HG03439 (cell line): ENCODE measurements around the gene REXO4.
"Not testable (repeated sequence)": the region's sequence is repeated elsewhere in the genome, so short reads cannot be mapped to it uniquely, and the experiment has no call there.

ENCODE experiments used
- ATAC-seq: cut with Tn5 transposase; IDR thresholded peaks from one replicate; pipeline ENCODE4 v1.9.1; 2021; ENCODE audit warnings: mild to moderate bottlenecking, moderate library complexity; ENCODE audit not compliant: unreplicated experiment

REXO4 gene

DNA sequence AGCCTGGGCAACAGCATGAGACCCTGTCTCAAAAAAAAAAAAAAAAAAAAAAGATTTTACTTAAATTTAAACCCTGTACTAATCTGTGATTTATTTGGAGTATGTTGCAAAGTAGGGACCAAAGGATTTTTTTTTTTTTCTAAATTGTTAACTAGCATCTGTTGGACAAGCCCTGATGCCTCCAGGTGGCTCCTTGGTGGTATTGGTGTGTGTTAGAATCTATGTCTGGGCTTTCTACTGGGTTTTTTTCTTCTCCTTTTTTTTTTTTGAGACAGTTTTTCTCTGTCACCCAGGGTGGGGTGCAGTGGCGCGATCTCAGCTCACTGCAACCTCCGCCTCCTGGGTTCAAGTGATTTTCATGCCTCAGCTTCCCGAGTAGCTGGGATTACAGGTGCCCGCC, 34.1 kb upstream of the REXO4 start:
- not testable (repeated sequence) for ATAC-seq

DNA sequence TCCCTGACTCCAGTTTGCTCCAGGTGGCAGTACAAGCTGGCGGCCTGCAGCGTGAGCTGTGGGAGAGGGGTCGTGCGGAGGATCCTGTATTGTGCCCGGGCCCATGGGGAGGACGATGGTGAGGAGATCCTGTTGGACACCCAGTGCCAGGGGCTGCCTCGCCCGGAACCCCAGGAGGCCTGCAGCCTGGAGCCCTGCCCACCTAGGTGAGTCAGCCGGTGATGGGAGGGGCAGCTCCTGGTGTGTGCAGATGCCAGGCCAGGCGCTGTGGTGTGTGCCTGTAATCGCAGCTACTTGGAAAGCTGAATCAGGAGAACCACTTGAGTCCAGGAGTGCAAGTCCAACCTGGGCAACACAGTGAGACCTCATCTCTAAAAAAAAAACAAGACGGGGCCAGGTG, 31.9 kb upstream of the REXO4 start:
- no peak for ATAC-seq

DNA sequence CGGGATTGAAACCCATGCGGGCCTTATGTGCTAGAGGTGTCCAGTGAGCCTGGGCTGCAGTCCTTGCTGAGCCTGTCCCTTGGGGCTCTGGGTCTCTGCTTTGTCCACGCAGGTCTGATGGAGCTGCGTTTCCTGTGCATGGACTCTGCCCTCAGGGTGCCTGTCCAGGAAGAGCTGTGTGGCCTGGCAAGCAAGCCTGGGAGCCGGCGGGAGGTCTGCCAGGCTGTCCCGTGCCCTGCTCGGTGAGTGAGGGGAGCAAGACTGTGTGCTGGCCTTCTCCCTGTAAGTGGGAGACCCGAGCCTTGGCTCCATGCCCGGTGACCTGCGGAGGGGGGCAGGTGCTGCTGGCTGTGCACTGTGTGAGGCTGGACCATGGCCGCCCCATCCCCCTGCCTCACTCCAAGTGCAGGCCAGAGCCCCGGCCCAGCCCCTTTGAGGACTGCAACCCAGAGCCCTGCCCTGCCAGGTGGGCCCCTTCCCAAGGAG, 30.7 kb upstream of the REXO4 start:
- no peak for ATAC-seq

DNA sequence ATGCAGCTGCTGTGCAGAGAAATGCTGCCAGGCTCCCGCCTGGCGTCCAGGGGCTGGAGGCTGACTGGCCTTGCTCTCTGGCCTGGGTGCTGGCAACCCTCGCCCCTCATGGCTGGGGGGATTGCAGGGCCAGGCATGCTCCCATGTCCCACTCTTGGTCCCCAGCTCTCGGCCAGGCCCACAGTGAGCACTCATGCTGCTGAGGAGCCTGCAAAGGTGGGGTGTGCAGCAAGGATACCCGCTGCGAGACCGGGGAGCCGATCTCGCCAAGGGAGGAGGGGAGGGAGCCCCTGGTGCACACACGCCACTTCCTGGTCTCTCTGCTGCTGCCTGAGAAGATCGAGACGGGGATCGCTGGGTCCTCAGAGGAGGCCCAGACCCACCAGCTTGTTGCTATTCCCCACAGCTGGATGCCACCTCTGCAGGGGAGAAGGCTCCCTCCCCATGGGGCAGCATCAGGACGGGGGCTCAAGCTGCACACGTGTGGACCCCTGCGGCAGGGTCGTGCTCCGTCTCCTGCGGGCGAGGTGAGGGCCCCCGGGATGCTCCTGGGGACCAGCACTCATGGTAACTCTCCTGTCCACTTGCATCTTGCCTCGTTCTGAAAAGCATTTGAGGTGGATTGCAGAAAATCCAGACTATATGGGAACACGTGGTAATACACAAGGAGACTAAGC, 27.6 kb upstream of the REXO4 start:
- no peak for ATAC-seq

DNA sequence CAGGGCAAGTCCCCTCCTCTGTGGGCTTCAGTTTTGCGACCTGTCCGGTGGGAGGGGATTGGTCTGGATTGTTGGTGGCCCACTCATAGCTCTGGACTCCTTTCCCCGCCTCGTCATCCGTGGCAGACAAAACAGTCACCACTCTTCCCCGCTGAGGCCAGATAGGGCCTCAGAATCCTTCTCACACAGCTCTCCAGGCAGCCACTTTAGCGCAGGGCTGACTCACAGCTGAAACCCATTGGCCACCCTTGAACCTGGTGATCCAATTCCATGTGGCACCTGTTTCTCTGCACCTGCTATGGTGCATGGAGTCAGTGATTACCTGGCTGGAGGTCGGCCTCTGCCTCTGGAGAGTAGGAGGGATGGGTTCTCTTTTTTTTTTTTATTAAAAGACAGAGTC, 26.2 kb upstream of the REXO4 start:
- no peak for ATAC-seq

DNA sequence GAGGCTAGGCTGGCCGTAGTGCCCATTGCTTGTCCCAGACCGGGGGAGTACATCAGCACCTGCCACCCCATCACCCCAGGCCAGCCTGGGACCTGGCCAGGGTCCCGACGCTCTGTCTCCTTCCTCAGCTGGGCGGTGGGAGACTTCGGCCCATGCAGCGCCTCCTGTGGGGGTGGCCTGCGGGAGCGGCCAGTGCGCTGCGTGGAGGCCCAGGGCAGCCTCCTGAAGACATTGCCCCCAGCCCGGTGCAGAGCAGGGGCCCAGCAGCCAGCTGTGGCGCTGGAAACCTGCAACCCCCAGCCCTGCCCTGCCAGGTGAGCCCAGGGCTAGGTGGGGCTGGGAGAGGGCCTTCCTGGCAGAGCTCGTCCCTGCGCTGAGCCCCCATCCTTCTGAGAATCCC, 25.4 kb upstream of the REXO4 start:
- ATAC-seq = no peak

DNA sequence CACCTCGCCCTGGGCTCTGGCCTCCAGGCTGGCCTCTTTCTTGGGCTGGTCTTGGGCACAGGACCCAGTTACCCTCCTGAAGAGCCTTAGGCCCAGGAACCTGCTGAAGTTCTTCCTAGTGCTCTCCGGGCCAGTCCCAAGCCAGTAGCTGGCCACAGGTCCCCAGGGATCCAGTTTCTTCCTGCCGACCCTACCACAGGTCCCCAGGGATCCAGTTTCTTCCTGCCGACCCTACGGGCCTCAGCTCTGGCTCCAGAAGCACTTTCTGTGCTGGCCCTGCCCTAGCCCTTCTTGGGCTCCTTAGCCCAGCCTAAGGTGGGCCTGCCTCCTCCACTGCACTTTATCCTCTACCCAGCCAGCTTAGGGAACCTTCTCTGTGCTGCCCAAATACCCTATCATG, 23.8 kb upstream of the REXO4 start:
- ATAC-seq = no peak

DNA sequence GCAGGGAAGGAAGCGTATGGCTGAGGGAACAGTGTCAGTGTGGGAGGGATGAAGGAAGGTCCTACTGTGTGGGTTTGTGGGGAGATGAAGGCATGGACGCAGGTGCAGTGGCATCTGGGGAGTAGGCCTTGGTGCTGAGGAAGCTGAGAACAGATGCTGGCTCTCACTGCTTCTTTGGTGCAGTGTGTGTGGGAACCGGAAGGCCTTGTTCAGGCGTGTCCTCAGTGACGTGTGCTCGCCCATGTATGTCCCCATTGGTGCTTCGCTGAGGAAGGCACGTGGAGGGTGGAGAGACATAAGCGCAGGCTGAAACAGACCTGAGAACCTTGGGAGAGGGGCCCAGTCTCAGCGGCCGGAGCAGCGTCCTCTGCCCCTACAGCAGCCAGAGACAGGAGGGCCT, 23.1 kb upstream of the REXO4 start:
- ATAC-seq = no peak

DNA sequence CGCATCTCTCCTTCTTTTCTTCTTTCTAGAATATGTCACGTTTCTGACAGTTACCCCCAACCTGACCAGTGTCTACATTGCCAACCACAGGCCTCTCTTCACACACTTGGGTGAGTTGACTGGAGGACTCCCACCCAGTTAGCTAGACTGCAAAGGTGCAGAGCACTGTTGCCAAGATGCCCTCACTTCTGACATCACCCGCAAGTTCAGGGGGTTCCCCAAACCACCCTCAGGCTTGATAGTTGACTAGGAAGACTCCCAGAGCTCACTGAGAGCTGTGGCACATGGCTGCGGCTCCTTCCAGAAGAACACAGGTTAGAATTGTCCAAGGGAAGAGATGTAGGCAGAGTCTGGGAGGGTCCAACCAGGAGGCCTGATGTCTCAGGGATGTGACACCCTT, 21.5 kb upstream of the REXO4 start:
- ATAC-seq = no peak

DNA sequence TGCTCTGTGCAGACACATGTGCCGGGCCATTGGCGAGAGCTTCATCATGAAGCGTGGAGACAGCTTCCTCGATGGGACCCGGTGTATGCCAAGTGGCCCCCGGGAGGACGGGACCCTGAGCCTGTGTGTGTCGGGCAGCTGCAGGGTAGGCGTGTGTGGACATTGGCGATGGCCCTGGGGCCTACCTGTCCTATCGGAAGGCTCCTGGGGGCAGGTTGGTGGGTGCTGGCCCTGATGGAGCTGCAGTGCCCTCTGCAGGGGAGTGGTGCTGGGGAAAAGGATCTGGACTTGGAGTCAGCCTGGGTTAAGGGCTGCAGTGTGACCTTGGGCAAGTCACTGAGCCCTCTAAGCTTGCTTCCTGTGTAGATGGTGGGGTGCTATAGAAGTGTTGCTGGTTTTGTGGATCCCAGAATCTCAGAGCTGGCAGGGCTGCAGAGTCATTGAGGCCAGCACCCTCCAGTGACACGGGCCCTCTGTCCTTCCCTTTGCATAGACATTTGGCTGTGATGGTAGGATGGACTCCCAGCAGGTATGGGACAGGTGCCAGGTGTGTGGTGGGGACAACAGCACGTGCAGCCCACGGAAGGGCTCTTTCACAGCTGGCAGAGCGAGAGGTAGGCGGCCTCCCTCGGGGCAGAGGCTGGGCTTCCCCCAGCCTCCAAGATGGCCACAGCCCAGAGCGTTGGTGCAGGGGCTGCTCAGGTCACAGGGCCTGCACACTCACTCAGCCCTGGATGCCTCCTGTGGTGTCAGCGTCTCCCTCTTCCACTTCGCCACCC, 20.1 kb upstream of the REXO4 start:
- no peak for ATAC-seq

DNA sequence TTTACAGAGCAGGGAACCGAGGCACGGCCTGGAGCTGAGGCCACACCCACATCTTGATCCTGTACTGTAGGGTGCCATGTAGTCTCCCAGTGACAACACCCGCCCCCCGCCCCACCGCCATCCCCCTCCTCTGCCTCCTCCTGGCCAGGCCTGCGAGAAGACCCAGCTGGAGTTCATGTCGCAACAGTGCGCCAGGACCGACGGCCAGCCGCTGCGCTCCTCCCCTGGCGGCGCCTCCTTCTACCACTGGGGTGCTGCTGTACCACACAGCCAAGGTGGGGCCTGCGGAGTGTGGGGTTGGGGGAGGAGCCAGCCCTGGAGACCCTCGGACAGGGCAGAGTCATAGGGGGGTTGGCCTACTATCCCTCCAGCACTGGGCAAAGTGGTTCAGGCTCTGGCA, 18.9 kb upstream of the REXO4 start:
- no peak for ATAC-seq

DNA sequence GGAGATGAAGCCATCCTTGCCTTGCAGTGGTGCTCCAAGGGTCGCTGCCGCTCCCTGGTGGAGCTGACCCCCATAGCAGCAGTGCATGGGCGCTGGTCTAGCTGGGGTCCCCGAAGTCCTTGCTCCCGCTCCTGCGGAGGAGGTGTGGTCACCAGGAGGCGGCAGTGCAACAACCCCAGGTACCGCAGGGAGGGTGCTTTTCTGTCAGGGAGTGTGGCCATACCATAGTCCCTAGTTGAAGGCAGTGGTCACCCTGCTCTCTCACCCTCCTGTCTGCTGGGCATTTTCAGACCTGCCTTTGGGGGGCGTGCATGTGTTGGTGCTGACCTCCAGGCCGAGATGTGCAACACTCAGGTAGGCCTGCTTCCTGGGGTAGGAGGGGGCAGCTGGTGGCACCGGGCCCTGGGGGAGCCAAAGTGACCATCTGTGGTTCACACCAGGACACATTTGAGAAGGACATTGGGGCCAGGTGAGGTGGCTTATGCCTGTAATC, 15.6 kb upstream of the REXO4 start:
- ATAC-seq = no peak

DNA sequence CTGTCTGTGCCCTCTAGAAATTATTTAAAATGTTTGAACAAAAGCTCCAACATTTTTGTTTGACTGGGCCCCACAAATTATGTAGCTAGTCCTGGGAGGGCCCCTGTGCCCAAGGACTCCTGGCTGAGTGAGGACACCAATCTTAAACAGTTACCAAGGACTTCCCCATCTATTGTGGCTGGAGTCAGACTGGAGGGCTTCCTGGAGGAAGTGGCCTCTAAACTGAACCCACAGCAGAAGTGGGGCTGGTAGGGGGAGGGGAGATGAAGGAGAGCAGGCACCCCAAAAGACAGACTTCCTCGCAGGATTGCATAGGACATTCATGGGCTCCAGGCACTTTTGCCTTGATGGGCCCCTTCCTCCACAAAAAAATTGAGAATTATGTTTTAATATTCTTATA, 12.4 kb upstream of the REXO4 start:
- no peak for ATAC-seq

DNA sequence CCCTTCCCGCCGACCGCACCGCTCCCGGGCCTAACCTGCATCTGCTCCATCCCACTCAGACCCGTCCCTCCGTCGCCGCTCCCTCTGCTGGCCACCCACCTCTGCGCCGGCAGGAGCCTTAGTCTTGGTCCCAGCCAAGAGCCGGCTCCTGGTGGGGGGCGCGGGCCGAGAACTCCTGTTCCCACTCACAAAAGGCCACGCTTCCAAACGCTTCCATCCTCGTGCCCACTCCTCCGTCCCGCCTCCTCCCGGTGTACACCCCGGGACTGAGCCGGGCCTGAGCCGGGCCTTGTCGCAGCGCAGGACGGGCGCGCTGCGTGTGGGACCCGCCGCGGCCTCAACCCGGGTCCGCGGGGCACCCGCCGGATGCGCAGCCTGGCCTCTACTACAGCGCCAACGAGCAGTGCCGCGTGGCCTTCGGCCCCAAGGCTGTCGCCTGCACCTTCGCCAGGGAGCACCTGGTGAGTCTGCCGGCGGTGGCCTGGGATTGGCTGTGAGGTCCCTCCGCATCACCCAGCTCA, 11.9 kb upstream of the REXO4 start:
- no peak for ATAC-seq

DNA sequence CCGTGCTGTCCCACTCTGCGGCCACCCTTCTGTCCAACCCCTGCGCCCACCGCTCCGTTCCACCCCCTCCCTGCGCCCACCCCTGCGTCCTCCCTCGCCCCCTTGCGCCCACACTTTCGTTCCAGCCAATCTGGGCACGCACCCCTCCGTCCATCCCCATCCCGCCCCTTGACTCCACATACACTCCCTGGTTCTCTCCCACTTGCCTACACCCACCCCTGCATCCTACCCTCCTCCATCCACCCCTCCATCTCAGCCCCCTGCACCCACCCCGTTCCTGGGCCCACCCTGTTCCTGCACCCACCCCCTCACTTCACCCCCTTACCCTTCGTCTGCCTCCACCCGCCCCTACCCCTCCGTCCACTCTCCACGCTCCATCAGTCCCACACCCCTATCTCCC, 11.4 kb upstream of the REXO4 start:
- no peak for ATAC-seq

DNA sequence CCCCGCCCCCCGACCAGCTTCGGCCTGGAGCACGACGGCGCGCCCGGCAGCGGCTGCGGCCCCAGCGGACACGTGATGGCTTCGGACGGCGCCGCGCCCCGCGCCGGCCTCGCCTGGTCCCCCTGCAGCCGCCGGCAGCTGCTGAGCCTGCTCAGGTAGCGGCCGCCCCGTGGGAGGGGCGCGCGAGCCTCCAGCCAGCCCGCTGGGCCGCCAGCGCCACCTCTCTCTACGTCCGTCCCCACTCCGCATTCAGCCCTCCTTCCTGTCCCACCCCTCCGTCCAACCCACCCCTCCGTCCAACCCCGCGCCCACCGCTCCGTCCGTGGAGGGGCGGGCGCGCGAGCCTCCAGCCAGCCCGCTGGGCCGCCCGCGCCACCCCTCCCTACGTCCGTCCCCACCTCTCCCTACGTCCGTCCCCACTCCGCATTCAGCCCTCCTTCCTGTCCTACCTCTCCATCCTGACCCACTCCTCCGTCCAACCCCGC, 10.8 kb upstream of the REXO4 start:
- ATAC-seq = no peak

DNA sequence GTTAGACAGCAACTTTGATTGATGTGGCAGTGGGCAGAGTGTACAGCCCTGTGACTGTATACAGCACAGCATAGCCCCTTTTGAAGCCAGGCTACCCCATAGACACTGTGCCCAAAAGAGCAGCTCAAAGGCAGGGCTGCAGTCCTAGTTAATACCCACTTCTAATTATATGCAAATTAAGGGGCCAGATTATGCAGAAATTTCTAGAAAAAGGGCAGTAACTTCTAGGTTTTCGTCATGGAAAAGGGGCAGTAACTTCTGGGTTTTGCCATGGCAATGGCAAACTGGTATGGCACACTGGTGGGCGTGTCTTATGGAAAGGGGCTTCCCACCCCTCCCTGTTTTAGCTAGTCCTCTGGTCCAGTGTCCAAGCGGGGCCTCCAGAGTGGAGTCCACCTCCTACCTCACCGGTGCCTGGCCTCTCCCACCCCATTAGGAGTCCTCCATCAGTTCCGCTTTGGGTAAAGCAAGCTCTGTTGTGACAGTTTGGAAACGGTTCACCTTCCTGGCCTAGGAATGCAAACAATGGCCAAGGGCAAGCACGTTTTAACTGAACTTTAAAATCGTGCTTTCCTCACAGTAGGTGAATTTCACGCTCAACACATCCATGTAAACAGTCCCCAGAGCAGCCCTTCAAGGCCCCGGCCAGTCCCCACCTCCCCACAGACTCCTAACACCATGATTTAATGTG, 10.0 kb upstream of the REXO4 start:
- no peak for ATAC-seq

DNA sequence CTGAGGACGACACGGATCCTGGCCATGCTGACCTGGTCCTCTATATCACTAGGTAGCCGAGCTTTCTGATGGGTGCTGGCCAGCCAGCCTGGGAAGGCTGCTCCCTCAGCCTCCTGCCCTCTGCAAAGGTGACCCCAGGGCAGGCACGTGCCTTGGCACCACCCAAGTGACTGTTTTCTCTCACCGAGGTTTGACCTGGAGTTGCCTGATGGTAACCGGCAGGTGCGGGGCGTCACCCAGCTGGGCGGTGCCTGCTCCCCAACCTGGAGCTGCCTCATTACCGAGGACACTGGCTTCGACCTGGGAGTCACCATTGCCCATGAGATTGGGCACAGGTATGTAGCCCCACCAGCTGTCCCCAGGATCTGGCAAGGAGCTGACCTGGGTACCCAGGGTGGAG, 8.2 kb upstream of the REXO4 start:
- ATAC-seq = no peak

DNA sequence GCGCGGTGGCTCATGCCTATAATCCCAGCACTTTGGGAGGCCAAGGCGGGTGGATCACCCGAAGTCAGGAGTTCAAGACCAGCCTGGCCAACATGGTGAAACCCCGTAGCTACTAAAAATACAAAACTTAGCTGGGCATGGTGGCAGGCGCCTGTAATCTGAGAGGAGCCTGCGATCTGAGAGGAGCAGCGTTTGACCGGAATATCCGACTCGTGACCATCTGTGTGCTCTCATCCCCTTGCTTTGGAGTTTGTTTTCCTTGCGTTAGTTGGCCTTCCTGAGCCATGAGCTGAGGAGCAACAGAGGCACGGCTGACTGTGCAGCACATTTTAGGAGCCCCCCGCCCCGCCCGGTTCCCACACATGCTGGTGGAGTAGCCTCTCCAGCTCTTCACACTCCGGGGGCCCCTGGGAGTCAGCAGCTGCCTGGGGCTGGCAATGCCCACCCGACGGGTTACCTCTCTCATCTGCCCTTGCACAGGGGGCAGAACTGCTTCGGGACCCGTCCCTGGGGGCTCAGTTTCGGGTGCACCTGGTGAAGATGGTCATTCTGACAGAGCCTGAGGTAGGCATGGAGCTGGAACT, 7.3 kb upstream of the REXO4 start:
- ATAC-seq = no peak

DNA sequence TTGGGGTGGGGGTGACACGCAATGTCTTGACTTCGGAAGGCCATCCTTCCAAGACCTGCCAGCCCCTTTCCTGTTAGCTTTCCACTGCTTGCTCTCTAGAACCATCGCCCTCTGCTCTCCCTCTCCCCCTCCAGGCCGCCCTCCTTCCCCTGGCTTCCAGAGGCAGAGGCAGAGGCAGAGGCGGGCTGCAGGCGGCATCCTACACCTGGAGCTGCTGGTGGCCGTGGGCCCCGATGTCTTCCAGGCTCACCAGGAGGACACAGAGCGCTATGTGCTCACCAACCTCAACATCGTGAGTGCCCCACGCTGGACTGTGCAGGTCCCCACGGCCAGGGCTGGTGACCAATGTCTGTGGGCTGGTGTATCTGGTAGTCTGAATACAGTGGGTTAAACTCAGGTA, 6.4 kb upstream of the REXO4 start:
- ATAC-seq = no peak

DNA sequence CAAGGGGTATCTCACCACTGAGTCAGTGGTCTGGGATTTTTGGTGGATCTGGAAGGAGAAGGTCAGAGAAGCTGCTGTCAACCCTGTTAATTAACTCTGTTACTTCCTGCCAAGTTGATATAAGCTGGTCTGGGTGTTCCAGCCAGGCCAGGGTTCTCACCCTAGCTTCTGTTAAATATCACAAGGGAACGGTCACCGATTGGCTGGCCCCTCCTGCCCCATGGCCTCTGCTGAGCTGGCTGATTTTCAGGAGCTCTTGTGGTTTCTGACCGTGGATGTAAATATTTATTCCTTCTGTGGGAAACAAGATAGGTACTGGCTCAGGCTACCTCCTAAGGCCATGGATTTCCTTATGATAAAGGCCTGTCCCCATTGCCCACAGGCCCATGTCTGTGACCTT, 5.4 kb upstream of the REXO4 start:
- no peak for ATAC-seq
